NCI-H146 (cell line): ENCODE measurements around the gene AUTS2.
A peak's percentile ranks its signal among the peaks of the same experiment; 100 is the strongest.

Experiments used
- DNase-seq: peaks from one replicate; lab custom pipeline; 2025; lab: John Stamatoyannopoulos, UW

AUTS2 gene

DNA sequence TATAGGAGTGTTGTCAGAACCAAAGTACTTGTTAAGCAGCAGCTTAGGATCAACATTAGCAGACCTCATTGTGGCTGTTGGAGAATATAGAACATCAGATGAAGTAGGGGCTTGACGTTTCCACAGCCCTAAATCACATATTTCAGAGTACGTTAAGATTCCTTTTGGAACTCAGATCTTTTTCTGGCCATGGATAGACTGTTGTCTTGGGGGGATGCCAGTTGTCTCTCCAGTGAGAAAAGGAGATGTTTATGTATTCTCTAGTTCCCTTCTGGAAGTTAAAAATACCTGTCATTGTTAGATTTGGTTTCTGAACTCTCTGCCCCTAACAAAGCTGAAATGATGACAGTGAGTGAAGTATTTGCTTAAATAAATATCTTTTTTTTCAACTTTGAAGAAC lies 191.3 kb downstream of the AUTS2 start:
- DNase-seq: no peak

GRCh38 chr7:69790977-69791724 lies 192.9 kb downstream of the AUTS2 start:
- peak; percentile 67 for DNase-seq

DNA sequence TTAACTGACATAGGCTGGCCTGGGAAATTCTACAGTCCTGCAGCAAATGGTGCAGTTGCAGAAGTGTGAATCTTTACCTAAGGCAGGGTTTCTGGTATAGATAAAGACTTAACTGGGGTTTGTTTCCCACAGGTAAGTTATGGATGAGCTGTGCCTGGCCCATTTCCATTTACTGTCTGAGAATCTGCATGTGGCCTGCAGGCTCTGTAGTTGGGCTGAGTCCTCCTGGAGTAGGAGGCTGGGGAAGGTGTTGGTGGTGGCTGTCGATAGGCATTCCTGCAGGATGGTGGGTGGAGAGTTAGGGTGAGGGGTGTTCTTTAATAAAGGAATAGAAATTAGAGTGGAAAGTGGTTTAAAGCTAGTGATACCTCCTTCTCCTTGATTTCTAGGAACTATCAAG lies 193.5 kb downstream of the AUTS2 start:
- DNase-seq: no peak

DNA sequence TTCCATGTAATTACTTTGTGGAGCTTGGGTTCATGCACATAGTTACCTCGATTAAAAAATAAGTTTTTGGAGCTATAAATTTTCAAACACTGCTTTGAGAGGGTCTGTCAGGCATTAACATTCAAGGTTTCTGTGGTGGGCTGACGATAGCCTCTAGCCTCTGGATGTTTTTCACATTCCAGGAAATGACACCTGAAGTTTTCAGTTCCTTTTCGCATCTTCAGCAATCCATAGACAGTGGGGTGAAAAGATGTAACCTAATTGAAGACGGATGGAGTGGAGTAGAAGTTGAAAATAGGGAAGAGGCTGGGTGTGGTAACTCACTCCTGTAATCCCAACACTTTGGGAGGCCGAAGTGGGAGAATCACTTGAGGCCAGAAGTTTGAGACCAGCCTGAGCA lies 197.7 kb downstream of the AUTS2 start:
- no peak for DNase-seq

DNA sequence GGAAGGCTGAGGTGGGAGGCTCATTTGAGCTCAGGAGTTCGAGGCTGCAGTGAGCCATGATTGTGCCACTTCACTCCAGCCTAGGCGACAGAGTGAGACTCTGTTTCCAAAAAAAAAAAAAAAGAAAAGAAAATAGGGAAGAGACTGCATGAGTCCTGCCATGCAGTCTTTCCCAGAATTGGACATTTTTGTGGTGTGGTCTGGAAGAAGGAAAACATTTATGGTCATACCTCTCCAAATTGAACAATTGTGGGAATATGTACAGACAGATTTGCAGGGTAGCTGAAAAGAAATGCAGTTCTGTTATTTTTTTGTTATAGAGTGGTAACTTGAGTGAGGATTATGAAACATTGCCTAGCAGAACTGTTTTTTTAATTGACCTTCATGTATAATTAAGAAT lies 198.1 kb downstream of the AUTS2 start:
- DNase-seq: no peak

DNA sequence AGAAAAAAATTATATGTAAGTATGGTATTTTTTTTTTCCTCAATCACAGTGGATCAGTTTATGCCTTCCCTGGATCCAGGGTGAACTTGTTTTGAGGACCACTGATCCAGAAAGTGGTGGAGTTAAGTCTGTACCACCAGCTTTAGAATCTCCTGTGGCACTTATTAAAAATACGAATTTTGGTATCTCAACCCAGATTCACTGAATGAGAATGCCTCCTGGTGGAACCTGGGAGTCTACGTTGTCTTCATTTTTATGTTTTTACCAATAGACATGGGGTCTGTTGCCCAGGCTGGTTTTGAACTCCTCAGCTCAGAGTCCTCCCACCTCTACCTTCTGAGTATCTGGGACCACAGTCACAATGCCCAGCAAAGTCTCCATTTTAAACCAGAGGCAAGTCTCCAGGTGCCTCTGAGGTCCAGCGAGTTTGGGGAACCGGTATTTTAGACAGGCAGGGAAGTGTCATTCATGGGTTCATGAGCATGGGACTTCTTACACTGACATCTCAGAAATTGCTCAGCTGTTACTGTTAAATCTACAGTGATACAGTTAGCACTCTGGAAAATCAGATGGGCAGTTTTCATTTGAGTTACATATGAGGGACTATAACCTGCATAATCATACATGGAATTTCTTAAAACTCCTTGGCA lies 200.9 kb downstream of the AUTS2 start:
- no peak for DNase-seq

DNA sequence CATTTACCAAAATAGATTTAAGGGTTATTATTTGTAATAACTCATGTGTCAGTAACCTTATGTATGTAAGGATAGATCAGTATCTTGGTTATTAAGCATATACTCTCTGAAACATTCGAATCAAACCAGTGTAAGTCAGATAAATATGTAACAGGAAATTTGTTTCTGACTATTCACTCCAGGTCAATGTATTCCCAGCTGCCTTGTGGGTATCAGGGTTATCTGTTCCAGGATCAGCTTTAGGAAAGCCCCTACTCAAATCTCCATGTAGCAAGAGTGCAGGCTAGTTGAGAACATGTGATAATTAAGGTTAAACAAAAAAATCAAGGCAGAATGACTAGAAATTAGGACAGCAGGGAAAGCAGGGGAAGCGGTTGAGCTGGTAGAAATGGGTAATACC lies 201.7 kb downstream of the AUTS2 start:
- no peak for DNase-seq

DNA sequence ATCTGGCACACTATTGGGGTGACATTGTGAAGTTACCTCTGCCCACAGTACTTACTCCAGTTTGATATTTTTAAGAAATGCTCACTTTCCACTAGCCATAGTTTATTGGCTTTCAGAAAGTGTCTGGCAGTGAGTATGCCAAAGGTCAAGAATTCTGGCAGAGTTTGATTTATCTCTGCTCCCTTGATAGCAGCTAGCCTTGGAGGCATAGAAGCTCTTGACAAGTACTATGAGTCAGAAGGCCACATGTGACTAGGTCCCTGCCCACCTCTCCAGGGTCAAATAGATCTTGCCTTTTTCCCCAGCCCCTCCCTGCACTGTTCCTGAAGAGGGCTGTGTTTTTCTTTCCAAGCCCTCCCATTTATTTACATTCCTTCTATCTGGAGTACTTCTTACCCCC lies 202.2 kb downstream of the AUTS2 start:
- DNase-seq: no peak

- no peak for DNase-seq
Observed at GRCh38 chr7:69801729-69802682, 203.7 kb downstream of the AUTS2 start.

DNA sequence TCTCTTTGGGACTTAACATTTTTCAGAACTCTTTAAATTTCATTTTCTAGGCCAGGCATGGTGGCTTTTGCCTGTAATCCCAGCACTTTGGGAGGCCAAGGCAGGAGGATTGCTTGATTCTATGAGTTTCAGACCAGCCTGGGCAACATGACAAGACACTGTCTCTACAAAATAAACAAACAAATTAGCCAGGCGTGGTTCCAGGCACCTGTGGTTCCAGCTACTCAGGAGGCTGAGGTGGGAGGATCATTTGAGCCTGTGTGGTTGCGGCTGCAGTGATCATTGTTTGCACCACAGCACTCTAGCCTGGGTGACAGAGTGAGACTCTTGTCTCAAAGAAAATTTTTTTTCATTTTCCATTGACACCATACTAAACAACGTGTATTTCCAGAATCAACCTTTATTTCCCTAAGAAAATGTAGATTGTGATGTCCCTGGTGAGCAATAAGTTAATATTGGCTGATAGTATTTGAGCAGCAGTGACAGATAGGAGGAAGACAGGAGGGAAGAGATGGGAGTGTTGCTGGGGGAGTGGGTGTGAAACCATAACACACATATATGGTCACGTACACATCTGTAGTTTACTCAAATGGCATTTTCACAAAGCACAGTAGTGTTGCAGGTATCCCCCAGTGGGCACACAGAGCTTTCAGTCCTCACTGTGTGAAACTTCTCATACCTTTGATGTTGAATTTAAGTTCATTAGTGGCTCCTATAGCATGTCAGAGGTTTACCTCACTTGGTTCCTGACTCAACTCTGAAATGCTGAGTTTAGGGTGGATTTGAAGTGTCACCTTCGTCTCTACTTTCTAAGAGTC lies 205.6 kb downstream of the AUTS2 start:
- no peak for DNase-seq

DNA sequence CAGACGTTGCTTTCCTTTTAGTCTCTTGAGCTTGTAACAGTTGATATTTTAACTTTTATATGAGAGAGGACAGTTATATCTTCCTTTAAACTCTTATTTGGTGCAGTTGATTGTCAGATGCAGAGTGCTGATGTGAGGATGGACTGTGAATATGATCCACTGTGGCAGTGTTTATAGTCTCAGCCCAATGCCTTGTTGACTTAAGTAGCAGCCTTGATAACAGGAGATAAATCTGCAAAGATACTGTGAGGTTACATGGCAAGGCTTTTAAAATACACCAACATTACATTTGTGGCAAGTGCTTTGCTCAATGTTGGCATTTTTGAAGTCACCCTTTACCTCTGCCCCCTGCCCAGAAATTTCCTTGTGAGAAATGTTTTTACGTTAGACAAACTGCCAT lies 206.7 kb downstream of the AUTS2 start:
- no peak for DNase-seq

DNA sequence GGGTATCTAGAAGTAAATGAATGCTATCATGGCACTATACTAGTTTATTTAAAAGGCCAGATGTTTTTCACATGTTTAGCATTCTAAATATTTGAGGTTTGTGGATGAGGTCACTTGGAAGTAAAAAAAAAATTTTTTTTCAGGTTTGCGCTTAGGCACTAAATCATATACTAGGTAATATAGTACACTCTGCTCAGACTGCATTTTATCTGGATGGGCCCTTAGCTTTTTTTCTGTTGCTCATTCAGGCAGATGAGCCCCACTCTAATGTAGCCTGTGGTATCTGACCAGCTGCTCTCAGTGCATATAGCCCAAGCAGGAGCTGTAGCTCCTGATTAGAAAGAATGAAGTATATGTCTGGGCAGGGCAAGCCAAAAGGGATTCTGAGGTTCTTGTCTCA lies 210.1 kb downstream of the AUTS2 start:
- no peak for DNase-seq

DNA sequence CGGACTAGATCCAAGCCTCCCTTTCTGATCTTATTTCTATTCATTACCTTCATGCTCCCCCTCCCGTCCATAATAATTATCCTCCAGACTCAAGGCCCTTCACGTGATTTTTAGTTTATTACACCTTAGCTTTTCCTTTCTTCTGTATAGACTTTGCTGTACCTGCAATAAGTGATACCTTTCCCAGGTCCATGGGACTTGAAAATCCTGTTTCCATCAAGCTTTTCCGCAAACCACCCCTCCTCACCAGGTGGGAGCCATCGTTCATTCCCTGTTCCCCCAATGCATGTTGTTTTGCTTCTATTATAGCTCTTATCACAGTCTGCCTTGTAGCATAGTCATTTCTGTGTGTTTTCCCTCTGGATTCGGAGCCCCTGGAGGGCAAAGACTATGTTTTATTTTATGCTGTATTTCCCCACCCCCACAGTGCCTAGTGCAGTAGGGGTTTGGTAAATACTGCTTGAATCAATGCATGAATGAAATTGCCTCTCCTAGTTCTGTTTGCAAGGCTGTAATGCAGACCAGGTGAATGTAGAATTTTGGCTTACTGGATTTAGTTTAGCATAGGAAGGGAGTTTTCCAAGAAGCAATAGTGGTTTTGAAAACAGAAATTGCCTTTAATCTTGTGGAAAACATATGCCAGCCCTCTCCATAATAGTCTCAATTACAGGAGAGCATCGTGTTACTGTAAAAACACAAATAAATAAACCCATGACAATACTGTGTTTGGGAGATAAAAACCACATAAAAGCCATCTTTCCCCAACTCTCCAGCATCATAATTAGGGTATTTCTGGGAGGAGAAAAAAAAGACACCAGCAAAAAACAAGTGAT lies 213.4 kb downstream of the AUTS2 start:
- DNase-seq: peak; percentile 75

GRCh38 chr7:69812756-69813155 lies 214.5 kb downstream of the AUTS2 start:
- DNase-seq: no peak

DNA sequence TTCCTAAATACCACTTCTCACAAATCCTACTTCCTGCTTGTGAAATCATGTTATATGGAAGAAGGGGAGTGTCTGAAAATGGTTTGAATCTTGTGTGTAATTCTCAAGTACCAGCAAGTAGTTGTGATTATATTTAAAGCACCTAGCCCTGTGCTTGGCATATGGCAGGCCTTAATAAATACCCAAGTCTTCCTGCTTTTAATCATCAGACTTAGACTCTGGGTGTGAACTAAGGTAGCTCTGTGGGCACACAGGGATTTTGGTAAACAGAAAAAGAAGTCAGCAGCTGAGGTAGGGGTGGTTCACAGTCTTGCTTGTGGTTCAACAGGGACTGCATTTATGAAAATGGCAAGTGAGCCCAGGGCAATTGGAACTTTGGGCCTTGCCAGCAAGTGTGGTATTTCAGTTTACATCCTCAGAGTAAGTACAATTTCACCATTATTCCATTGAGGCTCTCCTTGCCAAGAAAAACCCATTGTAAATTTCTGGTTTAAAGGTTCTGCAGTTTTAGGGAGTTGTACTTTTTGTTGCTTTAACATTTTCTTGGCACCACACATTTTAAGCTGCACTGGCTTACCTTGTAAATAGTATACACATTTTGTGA lies 215.5 kb downstream of the AUTS2 start:
- no peak for DNase-seq

DNA sequence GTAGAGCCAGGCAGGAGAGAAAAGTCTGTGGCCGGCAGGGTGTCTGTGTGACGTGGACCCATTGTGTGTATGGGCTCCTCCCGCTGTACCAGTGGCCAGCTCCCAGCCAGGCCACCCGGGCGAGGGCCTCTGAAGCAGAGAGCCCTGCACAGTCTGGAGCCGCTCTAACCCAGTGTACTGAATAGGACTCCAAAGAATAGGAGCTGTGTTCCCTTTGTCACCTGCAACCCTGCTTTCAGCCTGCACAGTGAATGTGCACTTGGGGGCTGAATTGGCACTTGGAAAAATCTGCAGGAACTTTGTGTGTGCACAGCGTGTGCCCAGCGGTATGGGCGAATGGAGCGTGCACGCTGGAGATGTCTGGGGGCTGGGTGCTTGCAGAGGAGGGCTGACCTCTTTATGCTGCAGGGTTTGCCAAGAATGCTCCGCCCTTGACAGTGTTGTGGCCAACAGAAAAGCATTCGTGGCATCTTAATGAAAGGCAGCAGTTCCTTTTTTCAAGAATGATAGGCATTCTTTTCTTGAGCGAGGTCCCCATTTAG lies 216.2 kb downstream of the AUTS2 start:
- DNase-seq: no peak

DNA sequence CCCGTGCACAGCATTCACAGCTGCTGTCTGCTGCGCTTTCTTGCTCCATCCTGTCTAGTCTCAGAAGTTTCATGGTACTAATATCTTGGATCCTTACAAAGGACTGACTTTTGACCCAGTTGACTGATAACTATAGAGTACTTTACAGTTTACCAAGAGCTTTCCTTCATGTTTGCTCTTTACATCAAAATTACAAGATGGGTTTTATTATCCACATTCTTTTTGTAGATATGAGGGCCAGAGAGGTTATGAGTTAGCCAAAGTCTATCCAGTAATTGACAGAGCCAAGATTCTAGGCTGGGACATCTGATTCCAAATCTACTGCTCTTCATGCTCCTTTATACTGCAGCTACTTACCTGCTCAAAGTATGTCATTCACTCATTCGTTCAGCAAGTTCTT lies 218.2 kb downstream of the AUTS2 start:
- no peak for DNase-seq

DNA sequence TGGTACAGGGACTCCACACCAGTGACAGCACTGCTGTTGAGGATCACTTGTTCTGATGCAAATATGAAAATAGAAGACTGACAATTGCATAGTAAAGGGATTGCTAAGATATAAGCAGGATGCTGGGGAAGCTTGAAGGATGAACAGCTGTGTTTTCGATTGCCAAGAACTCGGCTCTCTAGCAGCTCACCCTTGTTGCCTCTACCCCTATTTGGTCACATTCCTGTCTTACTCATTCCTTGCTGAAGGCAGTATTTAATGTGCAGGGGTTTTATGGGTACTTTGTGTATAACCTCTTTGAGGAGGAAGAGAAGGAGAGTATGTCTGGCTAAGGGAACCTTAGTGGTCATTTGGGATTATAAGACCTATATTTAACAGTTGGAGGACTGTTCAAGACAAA lies 218.8 kb downstream of the AUTS2 start:
- DNase-seq: no peak

DNA sequence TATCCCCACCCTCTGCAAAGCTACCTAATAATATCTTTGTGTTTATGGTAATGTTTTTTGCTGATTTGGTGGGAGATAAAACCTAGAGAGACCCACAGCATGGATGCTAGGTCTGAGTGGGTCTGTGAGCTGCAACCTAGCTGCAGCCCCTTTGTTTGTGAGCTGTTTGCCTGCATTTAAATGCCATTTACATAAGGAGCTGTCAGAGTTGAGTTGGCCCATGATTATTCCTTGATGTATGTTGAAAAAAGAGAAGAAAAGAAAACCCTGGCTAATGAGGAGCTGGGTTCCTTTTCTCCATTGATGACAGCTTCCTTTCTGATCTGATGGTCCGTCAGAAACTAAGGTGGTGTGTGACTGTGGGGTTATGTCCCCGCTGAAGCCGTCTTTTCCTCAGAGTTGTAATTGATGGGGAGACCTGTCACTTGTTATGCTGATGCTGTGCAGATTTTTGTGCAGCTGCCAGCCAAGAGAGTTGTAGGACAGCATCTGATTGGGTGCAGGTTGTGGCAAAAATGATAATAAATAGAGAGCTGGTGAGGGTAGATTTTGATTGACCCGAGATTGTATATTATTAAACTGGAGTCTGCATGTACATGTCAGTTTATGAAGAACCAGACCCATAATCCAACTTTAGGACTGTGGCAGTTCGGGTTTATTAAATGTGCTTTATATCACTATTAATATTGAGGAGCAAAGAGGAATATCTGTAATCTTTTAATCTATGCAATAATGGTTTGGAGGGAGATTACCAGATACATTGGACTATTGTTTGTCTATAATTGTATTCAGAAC lies 219.8 kb downstream of the AUTS2 start:
- DNase-seq: no peak
